Stimulated activated CD4-positive, alpha-beta T cell treated with anti-CD3 and anti-CD28 coated beads, TNF-alpha, amount 100 ng/mL, for 1 hour (primary cell): ENCODE results near the gene SPINT4.
"Not testable (repeated sequence)": the region's sequence is repeated elsewhere in the genome, so short reads cannot be mapped to it uniquely, and the experiment has no call there.

Source experiments
- DNase-seq, 3 donors: peaks; one replicate each; pipeline ENCODE4 v3.0.0-alpha.2; 2020; ENCODE audit warnings: low read depth in 3 of 3, low spot score in 1 of 3

Gene SPINT4

DNA sequence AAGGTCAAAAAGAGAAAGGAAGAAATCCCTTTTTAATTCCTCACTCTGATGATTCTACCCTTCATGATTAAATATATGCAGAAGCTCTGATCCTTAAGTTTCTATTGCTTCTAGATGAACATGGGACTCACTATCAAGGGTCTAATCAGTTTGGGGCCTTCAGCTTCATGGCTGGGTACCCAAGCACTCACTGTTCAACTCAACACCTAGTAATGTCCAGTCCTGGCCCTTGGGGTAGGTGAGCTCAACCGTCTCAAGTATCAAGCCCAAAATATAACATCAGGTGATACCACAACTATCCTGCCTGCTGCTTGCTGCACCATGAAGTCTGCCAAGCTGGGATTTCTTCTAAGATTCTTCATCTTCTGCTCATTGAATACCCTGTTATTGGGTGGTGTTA lies at the start of gene SPINT4:
Gene SPINT4 (plus strand): TSS at position 301 of the 400 bp plus-strand sequence. CDS start 21 bp downstream, at position 322.
- DNase-seq, result no peak

DNA sequence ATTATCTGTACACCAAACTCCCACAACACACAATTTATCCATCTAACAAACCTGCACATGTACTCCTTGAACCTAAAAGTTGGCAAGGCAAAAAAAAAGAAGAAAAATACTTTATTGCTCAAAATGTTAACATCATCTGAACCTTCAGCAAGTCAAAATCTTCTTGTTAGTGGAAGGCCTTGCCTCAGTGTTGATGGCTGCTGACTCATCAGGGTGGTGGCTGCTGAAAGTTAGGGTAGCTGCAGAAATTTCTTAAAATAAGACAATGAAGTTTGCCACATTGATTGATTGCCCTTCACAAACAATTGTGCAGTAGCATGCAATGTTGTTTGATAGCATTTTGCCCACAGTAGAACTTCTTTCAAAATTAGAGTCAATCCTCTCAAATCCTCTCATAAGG lies 49.4 kb upstream of the SPINT4 start:
- no peak for DNase-seq

DNA sequence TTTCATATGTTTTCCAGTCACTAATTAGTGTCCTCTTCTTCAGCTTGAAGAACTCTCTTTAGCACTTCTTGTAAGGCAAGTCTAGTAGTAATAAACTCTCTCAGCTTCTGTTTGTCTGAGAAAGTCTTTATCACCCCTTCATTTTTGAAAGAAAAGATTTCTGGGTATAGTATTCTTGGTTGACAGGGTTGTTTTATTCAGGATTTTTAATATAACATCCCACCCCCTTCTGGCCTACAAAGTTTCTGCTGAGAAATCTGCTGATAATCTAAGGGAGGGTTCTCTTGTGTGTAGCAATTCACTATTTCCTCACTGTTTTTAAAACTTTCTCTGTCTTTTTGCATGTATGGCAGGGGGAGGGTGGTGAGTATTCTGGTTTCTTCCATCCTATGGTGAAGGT lies 42.5 kb upstream of the SPINT4 start:
- no peak for DNase-seq

DNA sequence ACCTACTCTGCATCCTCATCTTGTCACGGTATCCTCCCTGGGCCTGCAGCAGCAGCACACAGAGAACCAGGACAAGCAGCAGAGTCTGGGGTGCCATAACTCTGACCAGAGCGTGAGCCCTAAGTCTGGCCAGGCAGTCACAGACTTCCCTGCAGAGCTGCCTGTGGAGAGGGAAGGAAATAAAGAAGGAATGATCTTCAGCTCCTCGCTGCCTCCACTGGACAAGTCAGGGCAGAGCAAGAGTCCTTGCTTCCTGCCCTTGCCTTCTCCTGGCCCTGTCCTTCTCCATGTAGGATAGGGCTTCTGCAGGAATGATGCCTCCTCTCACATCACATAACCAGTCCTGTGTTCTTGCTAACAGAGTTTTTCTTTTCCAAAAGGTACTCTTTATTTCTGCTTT lies 36.3 kb upstream of the SPINT4 start:
- no peak for DNase-seq

- DNase-seq, result not testable (repeated sequence)
These were observed 28.8 kb upstream of the SPINT4 start for GRCh38 chr20:45693346-45693745.

- DNase-seq, result no peak
These were observed 26.7 kb upstream of the SPINT4 start for GRCh38 chr20:45695496-45695895.

GRCh38 chr20:45701104-45701503 lies 21.0 kb upstream of the SPINT4 start:
- DNase-seq, result no peak

- no peak for DNase-seq
These were observed 20.3 kb upstream of the SPINT4 start, which contains the start of gene WFDC13 for GRCh38 chr20:45701873-45702272. Gene WFDC13 (plus strand): TSS chr20:45702038. CDS start chr20:45702124, 86 bp downstream.

- no peak for DNase-seq
These were observed 17.0 kb upstream of the SPINT4 start, which contains the start of gene WFDC10B for GRCh38 chr20:45704969-45705637. Gene WFDC10B (minus strand): TSS chr20:45705019. CDS start chr20:45685992, 19,027 bp downstream.

- DNase-seq, result not testable (repeated sequence)
These were observed 5.9 kb upstream of the SPINT4 start for GRCh38 chr20:45716141-45716688.

DNA sequence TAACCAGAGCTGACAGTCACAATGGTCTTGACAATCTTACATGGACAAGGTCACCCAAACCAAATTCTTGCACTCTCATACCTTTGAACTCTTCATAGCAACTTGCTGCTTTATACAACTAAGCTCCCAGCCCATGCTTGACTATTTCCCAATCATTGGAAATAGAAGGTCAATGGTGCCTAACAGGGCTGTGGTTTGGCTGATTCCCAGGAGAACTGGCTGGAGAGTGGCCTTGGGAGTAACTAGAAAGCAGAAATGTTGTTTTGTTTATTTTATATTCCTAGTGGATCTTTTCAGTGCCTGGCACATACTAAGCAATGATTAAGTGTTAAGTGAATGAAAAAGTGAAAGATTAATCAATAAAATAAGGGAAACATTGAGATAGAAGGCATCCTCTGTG lies 3.0 kb downstream of the SPINT4 start:
- DNase-seq, result no peak

DNA sequence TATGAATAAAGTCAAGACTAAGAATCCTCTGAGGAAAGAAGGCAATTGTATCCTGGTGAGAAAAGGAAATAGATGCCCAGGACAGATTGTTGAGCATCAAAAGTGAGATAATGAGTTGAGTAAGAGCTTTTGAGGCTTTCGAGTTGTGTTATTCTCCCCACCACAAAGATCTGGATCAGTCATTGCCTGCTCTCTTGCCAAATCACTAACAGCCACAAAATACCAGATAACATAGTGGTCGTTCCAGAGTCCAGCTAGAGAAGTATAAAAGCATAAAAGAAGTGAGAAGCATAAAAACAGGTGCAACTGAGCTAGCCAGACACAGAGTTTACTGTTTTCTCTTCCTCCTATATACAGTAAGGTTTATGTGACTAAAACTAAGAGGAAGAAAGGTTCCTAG lies 4.9 kb downstream of the SPINT4 start:
- DNase-seq, result no peak

DNA sequence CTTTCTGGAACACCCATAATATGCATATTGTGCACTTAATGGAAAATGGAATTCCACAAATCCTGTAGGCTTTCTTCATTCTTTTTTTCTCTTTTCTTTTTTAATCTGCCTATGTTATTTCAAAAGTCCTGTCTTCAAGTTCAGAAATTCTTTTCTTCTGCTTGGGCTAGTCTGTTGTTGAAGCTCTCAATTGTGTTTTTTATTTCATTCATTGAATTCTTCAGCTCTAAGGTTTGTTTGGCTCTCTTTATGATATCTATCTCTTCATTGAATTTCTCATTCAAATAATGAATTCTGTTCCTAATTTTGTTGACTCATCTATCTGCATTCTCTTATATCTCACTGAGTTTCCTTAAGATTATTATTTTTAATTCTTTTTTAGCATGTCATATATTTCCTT lies 10.1 kb downstream of the SPINT4 start:
- DNase-seq, result no peak

DNA sequence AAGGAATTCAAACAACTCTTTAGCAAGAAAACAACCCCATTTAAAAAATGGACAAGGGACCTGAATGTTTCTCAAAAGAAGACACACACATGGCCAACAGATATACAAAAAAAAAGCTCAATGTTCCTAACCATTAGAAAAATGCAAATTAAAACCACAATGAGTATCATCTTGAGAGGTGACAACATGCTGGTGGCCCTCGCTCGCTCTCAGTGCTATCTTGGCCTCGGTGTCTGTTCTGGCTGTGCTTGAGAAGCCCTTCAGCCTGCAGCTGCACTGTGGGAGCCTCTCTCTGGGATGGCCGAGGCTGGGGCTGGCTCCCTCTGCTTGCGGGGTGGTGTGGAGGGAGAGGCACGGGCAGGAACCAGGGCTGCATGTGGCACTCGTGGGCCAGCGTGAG lies 13.4 kb downstream of the SPINT4 start:
- no peak for DNase-seq

DNA sequence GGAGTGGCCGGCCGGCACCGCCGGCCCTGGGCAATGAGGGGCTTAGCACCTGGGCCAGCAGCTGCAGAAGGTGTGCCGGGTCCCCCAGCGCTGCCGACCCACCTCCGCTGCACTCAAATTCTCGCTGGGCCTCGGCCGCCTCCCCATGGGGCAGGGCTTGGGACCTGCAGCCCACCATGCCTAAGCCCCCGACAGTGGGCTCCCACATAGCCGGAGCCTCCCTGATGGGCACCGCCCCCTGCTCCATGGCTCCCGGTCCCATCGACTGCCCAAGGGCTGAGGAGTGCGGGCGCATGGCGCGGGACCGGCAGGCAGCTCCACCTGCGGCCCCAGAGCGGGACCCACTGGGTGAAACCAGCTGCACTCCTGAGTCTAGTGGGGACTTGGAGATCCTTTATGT lies 13.8 kb downstream of the SPINT4 start:
- no peak for DNase-seq

- DNase-seq, result no peak
These were observed 20.4 kb downstream of the SPINT4 start for GRCh38 chr20:45742596-45742995.

DNA sequence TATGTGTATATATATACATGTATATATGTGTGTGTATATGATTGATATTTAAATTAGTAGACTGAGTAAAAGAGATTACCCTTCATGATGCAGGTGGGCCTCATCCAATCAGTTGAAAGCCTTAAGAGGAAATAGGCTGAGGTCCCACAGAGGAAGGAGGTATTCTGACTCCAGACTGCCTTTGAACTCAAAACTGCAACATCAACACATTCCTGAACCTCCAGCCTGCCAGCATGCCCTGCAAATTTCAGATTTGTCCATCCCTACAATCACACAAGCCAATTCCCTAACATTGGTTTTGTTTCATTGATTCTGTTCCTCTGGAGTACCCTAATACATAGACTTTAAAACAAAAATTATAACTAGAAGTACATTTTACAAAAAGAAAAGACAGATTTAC lies 22.9 kb downstream of the SPINT4 start:
- no peak for DNase-seq

GRCh38 chr20:45751721-45752120 lies 29.6 kb downstream of the SPINT4 start:
- no peak for DNase-seq

- no peak for DNase-seq
These were observed 30.6 kb downstream of the SPINT4 start for GRCh38 chr20:45752746-45753145.

DNA sequence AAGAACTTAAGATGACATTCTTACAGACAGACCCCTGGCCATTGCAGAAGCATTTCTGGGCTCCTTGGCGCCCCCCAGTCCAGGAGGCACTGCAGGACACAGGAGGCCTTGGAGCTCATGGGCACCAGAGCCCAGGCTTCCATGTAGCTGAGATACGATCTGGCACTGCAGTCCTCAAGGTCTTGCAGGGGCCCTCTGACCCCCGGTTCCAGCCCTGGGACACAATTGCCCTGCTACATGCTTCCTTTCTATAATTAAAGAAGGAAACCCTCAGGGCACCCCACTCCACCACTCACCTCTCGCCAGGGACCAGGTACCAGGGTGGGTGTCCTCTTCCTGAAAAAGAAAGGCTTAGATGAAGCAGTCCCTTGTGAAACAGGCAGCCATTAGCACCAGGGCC lies 35.9 kb downstream of the SPINT4 start:
- DNase-seq, result no peak

- DNase-seq, result not testable (repeated sequence)
These were observed 37.8 kb downstream of the SPINT4 start for GRCh38 chr20:45759921-45760320.

GRCh38 chr20:45761966-45762365 lies 39.8 kb downstream of the SPINT4 start:
- DNase-seq, result not testable (repeated sequence)
